B cell (primary cell): Measurements from ENCODE around the gene MAP4K4. TPM values are rescaled to one million over a fixed set of nuclear protein-coding genes. Genes with fewer than 3 reads are reported as not detected.

Experiments
- ATAC-seq: fragments of 200-7000 bp; cut with Tn5 transposase; one replicate; pipeline ENCODE4 v1.10.0; 2021; ENCODE audit warnings: low read depth, mild to moderate bottlenecking, moderate number of reproducible peaks, moderate library complexity
- CTCF ChIA-PET: fragments of 350-600 bp; sonication (Branson Sonifier 250); formaldehyde crosslinking; loops from one replicate; lab custom pipeline; 2021; ENCODE audit warnings: antibody characterized with exemption, inconsistent platforms; lab: Charles Lee
- POLR2A ChIA-PET: fragments of 350-600 bp; sonication (Branson Sonifier 250); formaldehyde crosslinking; loops from one replicate; lab custom pipeline; 2021; ENCODE audit warnings: antibody characterized with exemption; lab: Charles Lee
- DNase-seq: peaks from one replicate; pipeline ENCODE4 v3.0.0; 2013
- H2AFZ ChIP-seq: 2 replicates; pipeline ENCODE4 v1.6.1; 2012; ENCODE audit warnings: mild to moderate bottlenecking, low read depth, low read length; ENCODE audit not compliant: insufficient read depth, poor library complexity, severe bottlenecking
- H3K27ac ChIP-seq, 2 donors: 1 replicate in 1 of 2; 2 replicates in 1 of 2; pipeline ENCODE4 v1.5.1; 2012 to 2013; ENCODE audit warnings: low read length in 2 of 2, mild to moderate bottlenecking in 2 of 2, moderate library complexity in 1 of 2
- H3K27me3 ChIP-seq, 4 experiments: fragments of 200-600 bp in 1 of 4; sonication (generic) in 1 of 4; replicated peaks in 1 of 4; 1 replicate in 2 of 4; 2 replicates in 2 of 4; pipeline versions ENCODE4 v1.6.1 to v1.7.0; 2013 to 2016; ENCODE audit warnings: low read length in 3 of 4, mild to moderate bottlenecking in 2 of 4, mixed read lengths in 1 of 4, moderate library complexity in 1 of 4; ENCODE audit not compliant: insufficient read depth in 4 of 4, control insufficient read depth in 3 of 4; ENCODE audit errors: control extremely low read depth in 1 of 4
- H3K36me3 ChIP-seq, 2 experiments: replicated peaks in 1 of 2; 1 replicate in 1 of 2; 2 replicates in 1 of 2; pipeline versions ENCODE4 v1.6.1 to v1.7.1; 2013; ENCODE audit warnings: low read length in 1 of 2; ENCODE audit not compliant: insufficient read depth in 2 of 2, control insufficient read depth in 1 of 2; ENCODE audit errors: control extremely low read depth in 1 of 2, extremely low read depth in 1 of 2
- H3K4me1 ChIP-seq, 2 donors: fragments of 200-600 bp in 1 of 2; sonication (generic) in 1 of 2; 1 replicate in 1 of 2; 2 replicates in 1 of 2; pipeline versions ENCODE4 v1.5.1 to v1.6.1; 2013 to 2017; ENCODE audit warnings: low read length in 2 of 2; ENCODE audit not compliant: control insufficient read depth in 2 of 2, insufficient read depth in 2 of 2
- H3K4me2 ChIP-seq: replicated peaks from 2 replicates; pipeline ENCODE3; 2012; ENCODE audit warnings: mild to moderate bottlenecking, low read depth, low read length; ENCODE audit not compliant: poor library complexity, severe bottlenecking
- H3K4me3 ChIP-seq, 5 experiments: fragments of 200-600 bp in 1 of 5; sonication (generic) in 1 of 5; 1 replicate in 3 of 5; 2 replicates in 2 of 5; pipeline versions ENCODE4 v1.5.1 to v1.7.0; 2011 to 2016; ENCODE audit warnings: low read length in 4 of 5, mild to moderate bottlenecking in 4 of 5, low read depth in 2 of 5, control low read depth in 1 of 5, moderate library complexity in 1 of 5; ENCODE audit not compliant: insufficient read depth in 1 of 5; ENCODE audit errors: control extremely low read depth in 1 of 5, extremely low read depth in 1 of 5
- H3K79me2 ChIP-seq: fragments of 200-600 bp; sonication (generic); one replicate; pipeline ENCODE4 v1.6.0; 2016; ENCODE audit warnings: low read length; ENCODE audit not compliant: control insufficient read depth, insufficient read depth
- H3K9ac ChIP-seq: fragments of 200-600 bp; sonication (generic); 2 replicates; pipeline ENCODE4 v1.6.1; 2017; ENCODE audit warnings: mild to moderate bottlenecking, low read length, moderate library complexity
- H3K9me3 ChIP-seq, 3 donors: one replicate each; pipeline versions ENCODE4 v1.6.1 to v1.7.1; 2013; ENCODE audit warnings: low read length in 2 of 3; ENCODE audit not compliant: control insufficient read depth in 2 of 3, insufficient read depth in 1 of 3; ENCODE audit errors: control extremely low read depth in 1 of 3
- H4K20me1 ChIP-seq: 2 replicates; pipeline ENCODE4 v1.6.0; 2012; ENCODE audit warnings: mild to moderate bottlenecking, low read length; ENCODE audit not compliant: insufficient read depth, control insufficient read depth, poor library complexity, severe bottlenecking
- H3K27ac Mint-ChIP-seq: one replicate; pipeline ENCODE4 v1.8.0; 2021; ENCODE audit warnings: mixed read lengths
- H3K27me3 Mint-ChIP-seq: one replicate; pipeline ENCODE4 v1.8.0; 2021; ENCODE audit warnings: mixed read lengths
- H3K4me1 Mint-ChIP-seq: one replicate; pipeline ENCODE4 v1.8.0; 2021; ENCODE audit warnings: mixed read lengths
- H3K4me3 Mint-ChIP-seq: one replicate; pipeline ENCODE4 v1.8.0; 2021; ENCODE audit warnings: mixed read lengths
- H3K9me3 Mint-ChIP-seq: one replicate; pipeline ENCODE4 v1.8.0; 2022; ENCODE audit warnings: mixed read lengths; ENCODE audit not compliant: insufficient read depth
- CTCF ChIP-seq: fragments of 200-600 bp; IDR thresholded peaks from one replicate; pipeline ENCODE4 v1.8.0; 2022; ENCODE audit warnings: antibody characterized with exemption, mild to moderate bottlenecking
- EZH2 ChIP-seq: IDR thresholded peaks from 2 replicates; pipeline ENCODE4 v1.6.1; 2012; ENCODE audit warnings: borderline replicate concordance, low read depth, mild to moderate bottlenecking, moderate library complexity, low read length; ENCODE audit not compliant: insufficient read depth, poor library complexity, severe bottlenecking
- WGBS: methylation state at CpG from one replicate; pipeline ENCODE4 v1.1.5; 2013; ENCODE audit warnings: missing lambda C conversion rate; ENCODE audit not compliant: insufficient coverage; 5-methylcytosine and 5-hydroxymethylcytosine counted together
- intact Hi-C: fragments of 100-400 bp; cut with micrococcal nuclease; formaldehyde crosslinking; loops from one replicate; pipeline ENCODE4 v1.10.0; 2022
- polyA plus RNA-seq: library from polyadenylated mRNA; depleted of rRNA; stranded (reverse); fragments of >200 nt; gene quantifications from 2 replicates; pipeline ENCODE4 v1.2.3, GENCODE V29; 2012
- total RNA-seq, 2 donors: library from RNA; stranded (reverse); fragments of 120-200 nt in 1 of 2; gene quantifications; 1 replicate in 1 of 2; 2 replicates in 1 of 2; pipeline versions ENCODE4 v1.2.3 to v1.2.4, GENCODE V29; 2013 to 2022

Gene MAP4K4
- total and polyA plus RNA-seq, 2 donors (not counting 1 experiment from before 2014, with no cell fraction given), result 54.8 to 280 TPM

- DNase-seq (no peak), ATAC-seq (no peak)
- no peaks in the 10 kb centered on the region for H3K79me2 ChIP-seq
- H3K4me1 ChIP-seq, result peaks cover 4 to 7% of the 10 kb centered on the region in 2 donors
- no peaks in the 10 kb centered on the region for H3K27me3 ChIP-seq
- no peaks in the 10 kb centered on the region for H3K36me3 ChIP-seq
- WGBS, result 95% methylated on average over 3 of the region's 3 CpGs
- H3K4me3 ChIP-seq, result no peak overlapping the region
- H3K27me3 Mint-ChIP-seq, result no peaks in the 10 kb centered on the region
- H2AFZ ChIP-seq, result no peak overlapping the region
- H3K4me3 Mint-ChIP-seq, result no peak overlapping the region
- no peak overlapping the region for H3K27ac ChIP-seq
- peak overlapping the region; percentile 4 for H3K27ac Mint-ChIP-seq
- intact Hi-C loops, result no loop called here
- TF ChIP-seq EZH2 (no peak), CTCF (no peak)
- H3K4me2 ChIP-seq, result no peak overlapping the region
- POLR2A ChIA-PET, result no interaction called here
- H3K9ac ChIP-seq, result no peak overlapping the region
- no peaks in the 10 kb centered on the region for H3K9me3 Mint-ChIP-seq
- no peaks in the 10 kb centered on the region for H3K9me3 ChIP-seq
- CTCF ChIA-PET, result interaction anchor here (0.7 to 2.0 kb wide), 2 partner anchors 78 to 104 kb away, joined by 3 to 6 read pairs; no protein-coding TSS in a partner anchor
- H3K4me1 Mint-ChIP-seq, result peaks cover 16% of the 10 kb centered on the region
- no peaks in the 10 kb centered on the region for H4K20me1 ChIP-seq
Observed at GRCh38 chr2:101692766-101693165, 4.7 kb upstream of the MAP4K4 start.

GRCh38 chr2:101693991-101694588, 3.4 kb upstream of the MAP4K4 start:
- H3K4me1 ChIP-seq, result peaks cover 4 to 7% of the 10 kb centered on the region in 2 donors

More at GRCh38 chr2:101693991-101694588, 3.4 kb upstream of the MAP4K4 start:
- Histone ChIP-seq H3K9ac (no peak overlapping the region), H3K36me3 (no peaks in the 10 kb centered on the region), H2AFZ (no peak overlapping the region), H3K4me3 (no peak overlapping the region), H3K4me2 (no peak overlapping the region), H4K20me1 (no peaks in the 10 kb centered on the region), H3K27me3 (no peaks in the 10 kb centered on the region), H3K9me3 (no peaks in the 10 kb centered on the region), H3K79me2 (peaks cover 10% of the 10 kb centered on the region), H3K27ac (no peak overlapping the region)
- Mint-ChIP-seq H3K27ac (peak overlapping the region; percentile 16), H3K4me1 (peaks cover 16% of the 10 kb centered on the region), H3K4me3 (no peak overlapping the region), H3K9me3 (no peaks in the 10 kb centered on the region), H3K27me3 (no peaks in the 10 kb centered on the region)
- POLR2A ChIA-PET, result no interaction called here
- DNase-seq (no peak), ATAC-seq (no peak)
- TF ChIP-seq EZH2 (no peak), CTCF (no peak)
- no CpG with 5 or more reads among the region's 3 CpGs for WGBS
- CTCF ChIA-PET, result interaction anchor here (1.0 to 2.0 kb wide), 3 partner anchors 103 to 352 kb away, joined by 3 to 6 read pairs (median 4); no protein-coding TSS in a partner anchor
- intact Hi-C loops, result no loop called here
